Left forelimb (tissue), 1 donor: ENCODE measurements around the gene RPL23.
A peak's percentile ranks its signal among the peaks of the same experiment; 100 is the strongest.

Experiments
- DNase-seq: peaks from one replicate; pipeline ENCODE4 v3.0.0-alpha.2; 2018; ENCODE audit warnings: low spot score

The RPL23 gene

GRCh38 chr17:38883592-38884526, 30.3 kb upstream of the RPL23 start:
- DNase-seq, result no peak

DNA sequence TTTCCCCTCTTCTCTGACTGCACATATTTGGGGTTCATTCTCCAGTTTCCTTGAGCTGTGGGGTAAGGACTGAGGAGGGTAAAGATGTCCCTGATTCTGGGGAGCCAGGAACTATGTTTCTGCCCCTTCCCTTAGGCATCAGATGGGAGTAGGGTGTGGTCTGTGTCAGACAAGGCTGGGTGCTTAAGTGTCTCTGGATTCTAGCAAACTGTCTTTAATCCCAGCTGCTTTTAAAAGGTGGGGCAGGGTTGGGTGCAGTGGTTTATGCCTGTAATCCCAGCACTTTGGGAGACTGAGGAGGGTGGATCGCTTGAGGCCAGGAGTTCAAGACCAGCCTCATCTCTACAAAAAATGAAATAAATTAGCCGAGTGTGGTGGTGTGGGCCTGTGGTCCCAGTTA, 29.3 kb upstream of the RPL23 start:
- no peak for DNase-seq

GRCh38 chr17:38881600-38882191, 28.2 kb upstream of the RPL23 start:
- DNase-seq, result peak; percentile 81

DNA sequence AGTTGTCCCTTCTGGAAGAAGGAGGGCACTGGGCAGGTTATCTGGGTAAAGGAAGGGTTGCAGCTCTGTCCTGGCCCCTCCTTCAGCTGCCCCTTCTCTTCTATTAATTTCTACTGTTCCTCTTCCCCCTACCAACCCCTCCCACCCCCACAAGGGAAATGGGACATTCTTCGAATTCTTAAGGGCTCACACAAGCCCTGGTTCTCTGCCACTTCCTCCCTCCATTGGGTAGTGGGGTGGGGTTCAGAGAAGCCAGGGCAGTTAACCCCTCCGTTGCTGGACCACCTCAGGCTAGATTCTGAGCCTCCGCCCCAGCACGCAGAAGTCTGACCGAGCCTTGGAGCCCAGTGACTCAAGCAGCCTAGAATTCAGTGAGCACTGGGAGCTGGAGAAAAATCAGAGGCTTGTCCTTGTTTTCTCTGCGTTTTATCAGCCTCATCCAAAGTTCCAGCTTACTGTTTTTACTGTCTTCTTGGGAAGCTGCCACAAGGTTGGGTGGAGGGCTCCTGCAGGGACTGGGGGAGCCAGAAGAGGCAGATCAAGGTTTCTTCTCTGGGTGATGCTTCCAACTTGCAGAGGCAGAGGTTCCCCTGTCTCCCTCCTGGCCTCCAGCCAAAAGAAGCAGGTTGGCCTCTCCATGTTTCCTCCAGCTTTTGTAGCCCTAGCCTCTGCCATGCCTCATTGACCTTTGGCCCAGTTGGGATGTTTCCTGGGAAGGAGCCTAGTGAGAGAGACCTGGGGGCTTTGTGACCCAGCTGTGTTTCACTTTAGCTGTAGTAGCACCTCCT, 26.6 kb upstream of the RPL23 start:
- peak; percentile 77 for DNase-seq

DNA sequence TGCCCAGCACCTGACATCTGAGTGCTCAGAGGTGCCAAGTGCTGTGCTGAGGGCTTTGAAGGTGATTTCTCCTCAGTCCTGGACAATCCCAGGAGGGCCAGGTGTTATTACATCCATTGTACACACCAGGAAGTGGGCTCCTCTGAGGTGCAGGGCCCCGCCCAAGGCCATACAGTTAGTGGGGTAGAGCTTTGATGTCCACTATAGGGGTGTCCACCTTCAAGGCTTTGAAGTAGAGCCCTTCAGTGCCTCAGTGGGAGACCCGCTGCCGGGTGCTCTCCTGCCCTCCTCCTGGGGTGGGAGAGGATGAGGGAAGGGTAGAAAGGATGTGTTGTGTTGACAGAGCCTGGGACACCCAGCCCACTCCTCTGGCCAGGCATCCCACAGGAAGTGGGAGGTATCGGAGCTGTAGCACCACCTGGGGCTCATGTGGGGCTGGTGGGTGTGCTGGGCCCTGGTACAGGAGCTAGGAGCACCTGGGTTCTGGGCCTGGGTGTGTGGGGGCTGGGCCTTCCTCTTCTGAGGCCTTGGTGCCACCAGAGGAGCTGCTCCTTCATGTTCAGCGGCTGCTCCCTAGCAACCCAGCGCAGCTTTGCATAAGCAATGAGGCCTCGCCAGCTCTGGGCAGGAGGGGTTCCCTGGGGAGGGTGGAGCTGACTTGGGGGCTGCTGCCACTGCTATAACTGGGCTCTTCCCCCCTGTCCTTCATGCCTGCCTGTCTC, 23.8 kb upstream of the RPL23 start:
- DNase-seq, result no peak

GRCh38 chr17:38875477-38876075, 22.1 kb upstream of the RPL23 start:
- DNase-seq, result no peak

DNA sequence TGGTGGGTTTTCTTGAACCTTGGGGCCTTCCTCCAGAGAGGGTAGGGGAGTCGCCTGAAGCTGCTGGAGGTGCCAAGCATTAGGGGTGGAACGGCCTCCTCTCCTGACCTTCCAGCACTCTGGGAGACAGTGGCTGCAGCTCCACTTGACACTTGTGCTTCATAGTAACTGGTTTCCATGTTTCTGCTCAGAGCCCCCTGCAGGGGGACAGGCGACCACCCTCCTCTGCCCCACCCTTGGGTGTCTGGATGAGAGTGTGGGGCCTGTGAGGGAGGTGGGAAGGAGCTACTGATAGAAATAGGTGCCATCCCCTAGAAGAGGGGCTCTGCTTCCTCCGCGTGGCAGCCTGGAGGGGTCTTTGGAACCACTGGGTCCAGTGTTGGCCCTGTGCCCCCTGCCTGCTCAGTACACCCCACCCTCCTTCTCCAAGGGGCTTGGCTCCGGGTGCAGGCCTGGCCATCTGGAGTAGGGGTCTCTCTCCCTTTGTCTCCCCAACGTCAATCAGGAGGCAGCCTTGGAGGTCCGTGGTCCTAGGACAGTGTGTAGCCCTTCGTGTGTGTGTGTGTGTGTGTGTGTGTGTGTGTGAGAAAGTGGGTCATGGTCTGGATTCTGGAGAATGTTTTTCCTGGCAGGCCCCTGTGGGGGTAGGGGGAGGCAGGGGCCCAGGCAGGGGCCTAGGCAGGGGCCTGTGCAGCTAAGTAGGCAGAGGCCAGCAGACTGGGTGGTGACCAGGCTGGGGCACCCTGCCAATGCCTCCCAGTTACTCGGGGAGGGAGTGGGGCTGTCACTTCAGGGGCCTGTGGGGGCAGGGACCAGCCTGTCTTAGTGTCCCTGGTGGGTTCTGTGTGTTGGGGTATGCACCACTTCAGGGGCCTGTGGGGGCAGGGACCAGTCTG, 21.2 kb upstream of the RPL23 start:
- DNase-seq, result no peak

GRCh38 chr17:38873640-38874380, 20.3 kb upstream of the RPL23 start:
- no peak for DNase-seq

- DNase-seq, result no peak
Observed at GRCh38 chr17:38872671-38873385, 19.3 kb upstream of the RPL23 start.

DNA sequence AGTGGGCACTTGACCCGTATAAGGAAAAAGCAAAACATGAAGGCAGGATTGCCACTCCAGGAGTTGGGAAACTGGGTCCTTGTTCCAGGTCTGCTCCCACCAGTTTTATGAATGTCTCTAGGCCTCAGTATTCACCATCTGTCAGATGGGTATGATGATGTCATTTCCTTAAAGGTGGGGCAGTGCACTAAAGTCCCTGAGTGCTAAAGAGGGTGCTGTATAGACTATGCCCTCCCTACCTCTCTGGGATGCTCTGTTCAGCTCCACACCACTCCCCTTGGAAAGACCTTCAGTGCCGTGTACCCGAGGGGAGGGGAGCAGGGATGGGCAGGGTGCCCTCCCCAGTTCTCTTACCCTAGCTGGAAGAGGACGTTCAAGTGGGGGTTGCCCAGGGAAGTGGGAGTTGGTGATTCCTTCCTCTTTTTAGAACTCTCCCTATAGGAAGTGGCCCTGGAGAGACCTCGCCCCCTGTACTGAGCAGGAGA, 18.5 kb upstream of the RPL23 start:
- no peak for DNase-seq

- DNase-seq, result no peak
Observed at GRCh38 chr17:38871247-38872015, 17.9 kb upstream of the RPL23 start.

- DNase-seq, result peak; percentile 86
Observed at GRCh38 chr17:38870259-38871165, 17.0 kb upstream of the RPL23 start.

- peak; percentile 95 for DNase-seq
Observed at GRCh38 chr17:38869526-38870258, 16.2 kb upstream of the RPL23 start, which contains the start of gene LASP1. Gene LASP1, plus strand, starts transcription at chr17:38870058. Its CDS starts 132 bp downstream, at chr17:38870190.

DNA sequence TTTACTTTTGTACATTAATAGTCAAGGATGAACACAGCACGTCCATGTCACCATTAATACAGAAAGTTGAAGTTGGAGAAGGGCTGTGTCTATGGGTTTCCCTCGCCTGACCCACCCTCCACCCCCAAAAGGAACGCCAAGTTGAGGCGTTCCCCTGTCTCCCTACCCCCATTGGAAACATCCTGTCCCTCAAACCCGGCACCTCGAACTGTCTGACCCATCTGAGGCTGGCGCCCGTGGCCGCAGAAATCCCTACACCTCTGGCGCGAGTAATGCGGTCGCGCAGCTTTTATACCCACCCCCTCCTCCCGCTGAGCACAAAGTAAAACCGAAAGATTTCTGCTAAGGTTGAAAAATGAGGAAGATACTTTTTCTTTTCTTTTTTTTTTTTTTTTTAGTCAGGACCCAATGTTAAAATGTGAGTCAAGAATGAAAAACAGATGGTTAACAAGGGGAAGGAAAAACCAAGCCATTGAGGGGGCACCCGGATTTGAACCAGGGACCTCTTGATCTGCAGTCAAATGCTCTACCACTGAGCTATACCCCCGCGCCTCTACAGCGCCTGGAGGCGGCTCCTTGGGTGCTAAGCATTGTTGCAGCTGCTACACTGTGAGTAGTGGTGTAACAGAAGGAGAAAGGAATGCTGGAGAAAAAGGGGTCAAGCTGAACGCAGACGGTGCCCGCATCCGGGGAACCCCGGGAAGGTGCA, 15.4 kb upstream of the RPL23 start:
- peak; percentile 97 for DNase-seq

- no peak for DNase-seq
Observed at GRCh38 chr17:38867968-38868816, 14.7 kb upstream of the RPL23 start.
